Muscle of leg (tissue), 11 donors: ENCODE results near the gene NEU1. TPM values are rescaled to one million over a fixed set of nuclear protein-coding genes. Genes with fewer than 3 reads are reported as not detected.
"Not testable (repeated sequence)": the region's sequence is repeated elsewhere in the genome, so short reads cannot be mapped to it uniquely, and the experiment has no call there.

Source experiments
- DNase-seq: peaks from one replicate; pipeline ENCODE4 v3.0.0; 2013
- H3K27ac ChIP-seq: one replicate; pipeline ENCODE4 v1.5.1; 2013; ENCODE audit warnings: mild to moderate bottlenecking, low read length, control low read depth
- H3K27me3 ChIP-seq: one replicate; pipeline ENCODE4 v1.6.1; 2013; ENCODE audit warnings: low read length; ENCODE audit not compliant: control insufficient read depth, insufficient read depth
- H3K36me3 ChIP-seq: one replicate; pipeline ENCODE4 v1.6.1; 2013; ENCODE audit warnings: low read length; ENCODE audit not compliant: control insufficient read depth, insufficient read depth
- H3K4me1 ChIP-seq: one replicate; pipeline ENCODE4 v1.6.1; 2013; ENCODE audit warnings: low read length; ENCODE audit not compliant: control insufficient read depth, insufficient read depth
- H3K4me3 ChIP-seq: one replicate; pipeline ENCODE4 v1.5.1; 2013; ENCODE audit warnings: low read length, control low read depth
- H3K9me3 ChIP-seq: replicated peaks from 2 replicates; pipeline ENCODE4 v1.6.1; 2013; ENCODE audit warnings: low read depth, low read length; ENCODE audit not compliant: control insufficient read depth
- WGBS: methylation state at CpG from one replicate; pipeline ENCODE4 v1.1.5; 2013; ENCODE audit warnings: missing lambda C conversion rate; ENCODE audit not compliant: insufficient coverage; 5-methylcytosine and 5-hydroxymethylcytosine counted together
- polyA plus RNA-seq, 8 donors: library from polyadenylated mRNA; unstranded; fragments of 120-200 nt; gene quantifications; one replicate each; pipeline versions ENCODE4 v1.2.1 to v1.2.3, GENCODE V29; 2013; ENCODE audit warnings: inconsistent platforms in 1 of 8, low replicate concordance in 1 of 8; ENCODE audit not compliant: insufficient read length in 8 of 8, insufficient read depth in 1 of 8
- total RNA-seq: library from RNA; stranded (reverse); fragments of 120-200 nt; gene quantifications from one replicate; pipeline ENCODE4 v1.2.4, GENCODE V29; 2013

Gene NEU1
- total and polyA plus RNA-seq, 9 donors: 14.5 to 27.1 (median 18.5) TPM

DNA sequence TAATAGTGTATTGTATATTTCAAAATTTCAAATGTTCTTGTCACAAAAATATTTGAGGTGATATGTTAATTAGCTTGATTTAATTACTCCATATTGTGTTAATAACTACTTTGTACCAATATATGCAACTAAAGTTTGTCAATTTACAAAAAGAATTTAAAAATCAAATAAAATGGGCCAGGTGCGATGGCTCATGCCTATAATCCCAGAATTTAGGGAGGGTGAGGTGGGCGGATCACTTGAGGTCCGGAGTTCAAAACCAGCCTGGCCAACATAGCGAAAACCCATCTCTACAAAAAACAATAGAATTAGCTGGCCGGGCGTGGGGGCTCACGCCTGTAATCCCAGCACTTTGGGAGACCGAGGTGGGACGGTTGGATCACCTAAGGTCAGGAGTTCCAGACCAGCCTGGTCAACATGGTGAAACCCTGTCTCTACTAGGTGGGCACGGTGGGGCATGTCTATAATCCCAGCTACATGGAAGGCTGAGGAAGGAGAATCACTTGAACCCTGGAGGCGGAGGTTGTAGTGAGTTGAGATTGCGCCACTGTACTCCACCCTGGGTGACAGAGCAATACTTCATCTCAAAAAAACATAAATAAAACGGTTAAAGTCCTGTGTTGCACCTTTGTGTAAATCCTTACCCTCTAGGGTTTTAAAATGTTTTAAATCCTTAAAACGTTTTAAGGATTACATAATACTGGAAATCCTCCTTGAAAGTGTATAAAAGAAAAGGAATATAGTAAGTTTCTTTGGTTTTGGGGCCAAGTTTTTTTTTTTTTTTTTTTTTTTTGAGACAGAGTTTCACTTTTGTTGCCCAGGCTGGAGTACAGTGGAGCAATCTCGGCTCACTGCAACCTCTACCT is 31.0 kb downstream of the NEU1 start:
- DNase-seq: no peak
- Histone ChIP-seq H3K9me3 (no peaks in the 10 kb centered on the region), H3K4me3 (no peak overlapping the region), H3K27ac (no peak overlapping the region), H3K27me3 (no peaks in the 10 kb centered on the region), H3K36me3 (peaks cover 10% of the 10 kb centered on the region), H3K4me1 (peaks cover 31% of the 10 kb centered on the region)
- 89% methylated on average over 3 of the region's 15 CpGs for WGBS

DNA sequence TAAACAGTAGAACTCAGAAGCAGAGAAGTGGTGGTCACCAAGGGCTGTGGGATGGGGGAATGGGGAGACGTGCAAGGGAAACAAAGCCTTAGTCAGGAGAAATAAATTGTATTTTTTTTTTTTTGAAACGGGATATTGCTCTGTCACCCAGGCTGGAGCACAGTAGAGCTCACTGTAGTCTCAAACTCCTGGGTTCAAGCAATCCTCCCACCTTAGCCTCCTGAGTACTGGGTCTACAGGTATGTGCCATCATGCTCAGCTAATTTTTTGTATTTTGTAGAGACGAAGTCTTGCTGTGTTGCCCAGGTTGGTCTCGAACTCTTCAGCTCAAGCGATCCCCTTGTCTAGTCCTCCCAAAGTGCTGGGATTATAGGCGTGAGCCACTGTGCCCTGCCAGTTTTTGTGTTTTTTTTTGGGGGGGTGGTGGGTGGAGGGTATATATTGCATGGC is 31.7 kb downstream of the NEU1 start:
- peak overlapping the region; percentile 78 for H3K27ac ChIP-seq
- H3K4me1 ChIP-seq: peaks cover 28% of the 10 kb centered on the region
- 83% methylated on average over 3 of the region's 6 CpGs for WGBS
- H3K36me3 ChIP-seq: peaks cover 4% of the 10 kb centered on the region
- H3K27me3 ChIP-seq: no peaks in the 10 kb centered on the region
- DNase-seq: no peak
- H3K4me3 ChIP-seq: peak overlapping the region; percentile 45
- H3K9me3 ChIP-seq: no peaks in the 10 kb centered on the region

GRCh38 chr6:31829633-31830283 is 32.9 kb downstream of the NEU1 start:
- peak; percentile 78 for DNase-seq
- no peaks in the 10 kb centered on the region for H3K9me3 ChIP-seq
- peaks cover 22% of the 10 kb centered on the region for H3K4me1 ChIP-seq
- H3K27ac ChIP-seq: peak overlapping the region; percentile 78
- WGBS: 0% methylated on average over 3 of the region's 15 CpGs
- peak overlapping the region; percentile 45 for H3K4me3 ChIP-seq
- no peaks in the 10 kb centered on the region for H3K27me3 ChIP-seq
- H3K36me3 ChIP-seq: peaks cover 3% of the 10 kb centered on the region

DNA sequence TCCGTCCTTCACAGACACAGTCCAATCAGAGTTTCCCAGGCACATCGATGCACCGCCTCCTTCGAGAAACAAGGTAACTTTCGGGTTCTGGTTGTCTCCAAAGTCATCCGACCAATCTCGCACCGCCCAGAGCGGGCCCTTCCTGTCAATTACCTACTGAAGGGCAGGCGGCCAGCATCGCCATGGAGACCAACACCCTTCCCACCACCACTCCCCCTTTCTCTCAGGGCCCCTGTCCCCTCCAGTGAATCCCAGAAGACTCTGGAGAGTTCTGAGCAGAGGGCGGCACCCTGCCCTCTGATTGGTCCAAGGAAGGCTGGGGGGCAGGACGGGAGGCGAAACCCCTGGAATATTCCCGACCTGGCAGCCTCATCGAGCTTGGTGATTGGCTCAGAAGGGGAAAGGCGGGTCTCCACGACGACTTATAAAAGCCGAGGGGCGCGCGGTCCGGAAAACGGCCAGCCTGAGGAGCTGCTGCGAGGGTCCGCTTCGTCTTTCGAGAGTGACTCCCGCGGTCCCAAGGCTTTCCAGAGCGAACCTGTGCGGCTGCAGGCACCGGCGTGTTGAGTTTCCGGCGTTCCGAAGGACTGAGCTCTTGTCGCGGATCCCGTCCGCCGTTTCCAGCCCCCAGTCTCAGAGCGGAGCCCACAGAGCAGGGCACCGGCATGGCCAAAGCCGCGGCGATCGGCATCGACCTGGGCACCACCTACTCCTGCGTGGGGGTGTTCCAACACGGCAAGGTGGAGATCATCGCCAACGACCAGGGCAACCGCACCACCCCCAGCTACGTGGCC is 35.1 kb downstream of the NEU1 start, which contains the start of gene HSPA1B:
TSS of gene HSPA1B (plus strand) at position 453 of the 794 bp plus-strand sequence. CDS start at position 666, 213 bp downstream.
- peak within 1 kb of the TSS; percentile 59 for H3K4me3 ChIP-seq
- H3K9me3 ChIP-seq: no peaks in the 10 kb centered on the region
- H3K27ac ChIP-seq: peak within 1 kb of the TSS; percentile 98
- H3K27me3 ChIP-seq: no peaks in the 10 kb centered on the region
- peaks cover 19% of the 10 kb centered on the region for H3K4me1 ChIP-seq
- WGBS: under 1% methylated on average over 40 of the region's 56 CpGs
- peak; percentile 100 for DNase-seq
- H3K36me3 ChIP-seq: peaks cover 3% of the 10 kb centered on the region

DNA sequence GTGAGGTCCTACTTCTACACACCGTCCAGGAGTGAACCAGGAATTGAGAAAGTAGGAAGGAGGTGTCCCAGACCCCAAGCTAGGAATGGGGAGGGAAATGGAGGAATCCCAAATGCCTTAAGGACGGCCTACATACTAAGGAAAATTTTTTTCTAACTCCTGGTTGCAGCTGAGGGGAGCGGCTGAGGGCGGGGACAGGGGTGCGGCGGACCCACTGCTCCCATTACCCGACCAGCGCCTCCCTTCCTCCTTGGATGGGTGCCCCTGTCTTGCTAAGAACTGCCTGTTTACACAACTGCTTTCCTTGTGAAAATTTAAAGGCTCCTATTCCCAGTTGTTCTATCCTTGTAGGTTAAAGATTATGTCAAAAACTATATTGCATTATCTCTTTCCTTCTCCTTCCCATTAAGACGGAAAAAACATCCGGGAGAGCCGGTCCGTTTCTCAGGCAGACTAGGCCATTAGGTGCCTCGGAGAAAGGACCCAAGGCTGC is 35.8 kb downstream of the NEU1 start:
- Histone ChIP-seq H3K4me3 (peak overlapping the region; percentile 59), H3K4me1 (peaks cover 22% of the 10 kb centered on the region), H3K27me3 (no peaks in the 10 kb centered on the region), H3K36me3 (peaks cover 3% of the 10 kb centered on the region), H3K27ac (peak overlapping the region; percentile 98), H3K9me3 (no peaks in the 10 kb centered on the region)
- DNase-seq: peak; percentile 97
- 0% methylated on average over 5 of the region's 13 CpGs for WGBS

GRCh38 chr6:31825553-31825952 is 37.1 kb downstream of the NEU1 start:
- no CpG with 5 or more reads among the region's 4 CpGs for WGBS
- Histone ChIP-seq H3K27ac (peak overlapping the region; percentile 98), H3K9me3 (no peaks in the 10 kb centered on the region), H3K4me3 (no peak overlapping the region), H3K27me3 (no peaks in the 10 kb centered on the region), H3K4me1 (peaks cover 23% of the 10 kb centered on the region), H3K36me3 (no peaks in the 10 kb centered on the region)
- DNase-seq: no peak

- H3K9me3 ChIP-seq, DNase-seq, H3K27me3 ChIP-seq, H3K36me3 ChIP-seq, H3K4me3 ChIP-seq, H3K27ac ChIP-seq: not testable (repeated sequence)
- no CpG with 5 or more reads among the region's 9 CpGs for WGBS
- H3K4me1 ChIP-seq: peaks cover 26% of the 10 kb centered on the region
Observed at GRCh38 chr6:31823592-31824196, 38.9 kb downstream of the NEU1 start.

DNA sequence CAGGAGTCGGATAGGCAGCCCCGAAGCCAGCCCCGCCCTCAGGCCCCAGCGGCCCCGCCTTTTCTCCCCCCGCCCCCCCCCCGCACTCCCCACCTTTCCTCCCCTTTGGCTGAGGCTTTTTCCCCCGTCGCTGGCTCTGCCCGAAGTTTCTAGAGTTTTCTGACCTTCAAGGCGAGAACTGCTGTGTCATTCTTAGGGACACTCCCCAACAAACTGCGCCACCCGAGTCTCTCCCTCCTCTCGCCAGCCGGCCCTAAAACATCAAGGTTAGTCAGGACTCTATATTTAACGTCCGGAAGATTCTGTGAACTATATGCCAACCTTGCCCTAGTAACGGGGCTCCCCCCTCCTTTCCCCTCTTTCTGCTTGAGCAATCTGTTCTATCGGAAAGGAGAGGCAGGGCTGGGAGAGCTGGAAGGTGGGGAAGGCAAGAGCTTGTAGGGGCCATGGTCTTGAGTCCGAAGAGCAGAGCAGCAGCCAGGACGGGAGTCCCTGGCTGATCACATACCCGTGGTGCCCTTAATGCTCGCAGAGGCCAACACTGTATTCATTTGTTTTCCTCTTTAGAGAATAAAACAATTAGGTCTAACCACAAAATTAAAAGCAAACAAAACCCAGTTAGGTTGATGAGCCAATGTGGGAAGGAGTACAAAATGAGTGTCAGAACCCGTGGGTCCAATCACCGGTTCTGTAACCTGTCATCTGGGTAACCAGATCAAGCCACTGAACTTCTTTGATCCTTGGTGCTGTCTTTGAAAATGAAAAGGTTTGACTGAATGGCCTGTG is 40.4 kb downstream of the NEU1 start:
- Histone ChIP-seq H3K4me3 (peak overlapping the region; percentile 69), H3K4me1 (peaks cover 37% of the 10 kb centered on the region), H3K27ac (peak overlapping the region; percentile 96), H3K36me3 (no peaks in the 10 kb centered on the region), H3K9me3 (no peaks in the 10 kb centered on the region), H3K27me3 (no peaks in the 10 kb centered on the region)
- peak; percentile 91 for DNase-seq
- 7% methylated on average over 11 of the region's 25 CpGs for WGBS
